Hepatocyte (in vitro differentiated cells): ENCODE data around the gene RBM14.

Source experiments
- CTCF ChIP-seq: fragments of 200-600 bp; sonication (generic); IDR thresholded peaks from 2 replicates; pipeline ENCODE4 v1.5.1; 2016; ENCODE audit warnings: antibody characterized with exemption, mild to moderate bottlenecking; ENCODE audit not compliant: poor library complexity
- EZH2phosphoT487 ChIP-seq: fragments of 200-600 bp; sonication (generic); IDR thresholded peaks from one replicate; pipeline ENCODE4 v1.6.1; 2018; ENCODE audit warnings: antibody characterized with exemption, mild to moderate bottlenecking, low read depth, moderate library complexity; ENCODE audit not compliant: unreplicated experiment, severe bottlenecking

- TF ChIP-seq EZH2phosphoT487 (no peak), CTCF (no peak)
Observed at GRCh38 chr11:66567787-66568123, 48.7 kb upstream of the RBM14 start.
